ENCODE measurements around the gene TLR2. TPM values are rescaled to one million over a fixed set of nuclear protein-coding genes. Genes with fewer than 3 reads are reported as not detected.
A peak's percentile ranks its signal among the peaks of the same experiment; 100 is the strongest.

The TLR2 gene
- total RNA-seq, 1 donor from 2014 or later = 1.9 TPM

DNA sequence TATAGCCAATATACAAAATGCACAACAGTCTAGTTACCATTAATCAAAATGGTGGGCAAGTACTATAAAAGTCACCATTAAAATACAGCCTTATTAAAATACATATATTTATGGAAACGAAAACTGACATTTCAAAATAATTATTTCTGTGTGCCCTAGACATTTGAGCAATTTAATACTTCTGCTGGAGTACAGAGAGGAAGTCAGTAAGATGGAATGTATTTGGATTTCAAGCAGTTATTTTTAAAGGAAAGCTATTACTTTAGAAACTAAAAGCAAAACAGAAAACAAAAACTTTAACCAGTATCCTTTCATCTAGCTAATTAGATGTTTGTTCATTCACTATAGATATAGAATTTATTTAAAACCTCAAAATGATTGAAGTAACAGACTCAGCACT lies 37.8 kb upstream of the TLR2 start:
- TF ChIP-seq, protein P1, sequence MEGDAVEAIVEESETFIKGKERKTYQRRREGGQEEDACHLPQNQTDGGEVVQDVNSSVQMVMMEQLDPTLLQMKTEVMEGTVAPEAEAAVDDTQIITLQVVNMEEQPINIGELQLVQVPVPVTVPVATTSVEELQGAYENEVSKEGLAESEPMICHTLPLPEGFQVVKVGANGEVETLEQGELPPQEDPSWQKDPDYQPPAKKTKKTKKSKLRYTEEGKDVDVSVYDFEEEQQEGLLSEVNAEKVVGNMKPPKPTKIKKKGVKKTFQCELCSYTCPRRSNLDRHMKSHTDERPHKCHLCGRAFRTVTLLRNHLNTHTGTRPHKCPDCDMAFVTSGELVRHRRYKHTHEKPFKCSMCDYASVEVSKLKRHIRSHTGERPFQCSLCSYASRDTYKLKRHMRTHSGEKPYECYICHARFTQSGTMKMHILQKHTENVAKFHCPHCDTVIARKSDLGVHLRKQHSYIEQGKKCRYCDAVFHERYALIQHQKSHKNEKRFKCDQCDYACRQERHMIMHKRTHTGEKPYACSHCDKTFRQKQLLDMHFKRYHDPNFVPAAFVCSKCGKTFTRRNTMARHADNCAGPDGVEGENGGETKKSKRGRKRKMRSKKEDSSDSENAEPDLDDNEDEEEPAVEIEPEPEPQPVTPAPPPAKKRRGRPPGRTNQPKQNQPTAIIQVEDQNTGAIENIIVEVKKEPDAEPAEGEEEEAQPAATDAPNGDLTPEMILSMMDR (IDR thresholded peaks at IDR 0.05) = no peak
- Mint-ChIP-seq H3K27me3 (ENCODE audit: low read depth) (no peaks in the 10 kb centered on the region), H3K4me1 (ENCODE audit: low read depth) (peaks cover 32% of the 10 kb centered on the region), H3K27ac (ENCODE audit: unreplicated experiment) (peak overlapping the region; percentile 54), H3K9me3 (ENCODE audit: low read depth) (peaks cover 7% of the 10 kb centered on the region), H3K36me3 (ENCODE audit: low read depth) (peaks cover 2% of the 10 kb centered on the region), H3K4me3 (ENCODE audit: unreplicated experiment) (no peak overlapping the region)
- DNase-seq (ENCODE audit: low spot score) = no peak

DNA sequence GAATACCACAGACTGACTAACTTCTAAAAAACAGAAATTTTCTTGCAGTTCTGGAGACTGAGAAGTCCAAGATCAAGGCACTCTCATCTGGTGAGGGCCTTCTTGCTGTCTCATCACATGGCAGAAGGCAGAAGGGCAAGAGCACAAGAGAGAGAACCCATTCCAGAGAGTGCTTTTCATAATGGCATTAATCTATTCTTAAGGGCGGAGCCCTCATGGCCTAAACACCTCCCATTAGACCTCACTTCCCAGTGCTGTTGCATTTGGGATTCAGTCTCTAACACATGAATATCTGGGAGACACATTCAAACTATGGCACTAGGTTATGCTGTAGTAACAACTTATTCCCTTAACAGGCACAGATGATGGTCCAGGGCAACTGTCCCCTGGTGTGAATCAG lies 37.1 kb upstream of the TLR2 start:
- H3K4me1 Mint-ChIP-seq (ENCODE audit: low read depth) = peaks cover 39% of the 10 kb centered on the region
- peaks cover 7% of the 10 kb centered on the region for H3K9me3 Mint-ChIP-seq (ENCODE audit: low read depth)
- no peak overlapping the region for H3K4me3 Mint-ChIP-seq (ENCODE audit: unreplicated experiment)
- H3K27ac Mint-ChIP-seq (ENCODE audit: unreplicated experiment) = no peak overlapping the region
- DNase-seq (ENCODE audit: low spot score) = no peak
- H3K27me3 Mint-ChIP-seq (ENCODE audit: low read depth) = no peaks in the 10 kb centered on the region
- H3K36me3 Mint-ChIP-seq (ENCODE audit: low read depth) = peaks cover 2% of the 10 kb centered on the region
- TF ChIP-seq, protein P1 (IDR thresholded peaks at IDR 0.05) = no peak

DNA sequence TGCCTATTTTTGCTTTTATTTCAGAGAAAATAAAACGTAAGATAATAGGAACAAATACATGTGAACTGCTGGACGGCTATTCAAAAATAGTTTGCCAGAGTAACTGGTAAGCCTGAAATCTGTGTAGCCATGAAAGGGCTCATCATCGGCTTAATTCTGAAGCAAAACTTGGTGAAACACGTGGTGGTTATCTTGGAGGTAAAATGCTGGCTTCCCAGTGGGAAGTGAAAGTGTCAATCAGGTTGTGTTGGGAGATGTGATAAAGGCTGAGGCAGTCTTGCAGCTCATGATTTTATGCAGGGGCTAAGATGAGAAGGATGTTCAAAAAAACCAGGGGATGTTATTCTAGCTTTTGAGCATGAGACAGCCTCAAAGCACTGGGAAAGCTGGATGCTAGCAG lies 36.1 kb upstream of the TLR2 start:
- Mint-ChIP-seq H3K4me3 (ENCODE audit: unreplicated experiment) (no peak overlapping the region), H3K9me3 (ENCODE audit: low read depth) (peaks cover 7% of the 10 kb centered on the region), H3K27me3 (ENCODE audit: low read depth) (no peaks in the 10 kb centered on the region), H3K4me1 (ENCODE audit: low read depth) (peaks cover 49% of the 10 kb centered on the region), H3K27ac (ENCODE audit: unreplicated experiment) (peak overlapping the region; percentile 55), H3K36me3 (ENCODE audit: low read depth) (peaks cover 2% of the 10 kb centered on the region)
- DNase-seq (ENCODE audit: low spot score) = no peak
- TF ChIP-seq, protein P1 (IDR thresholded peaks at IDR 0.05) = no peak

DNA sequence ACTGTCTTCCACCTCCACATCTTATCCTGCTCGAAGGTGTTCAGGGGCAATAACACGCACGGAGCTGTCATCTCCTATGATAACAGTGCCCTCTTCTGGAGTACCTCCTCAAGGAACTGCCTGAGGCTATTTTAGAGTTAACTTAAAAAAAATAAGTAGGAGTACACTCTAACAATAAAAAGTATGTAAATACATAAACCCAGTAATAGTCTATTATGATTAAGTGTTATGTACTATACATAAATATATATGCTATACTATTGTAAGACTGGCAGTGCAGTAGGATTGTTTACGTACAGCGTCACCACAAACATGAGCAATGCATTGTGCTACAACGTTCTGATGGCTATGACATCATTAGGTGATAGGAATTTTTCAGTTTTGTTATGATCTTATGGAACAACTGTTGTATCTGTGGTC lies 34.5 kb upstream of the TLR2 start:
- no peaks in the 10 kb centered on the region for H3K27me3 Mint-ChIP-seq (ENCODE audit: low read depth)
- TF ChIP-seq, protein P1 (IDR thresholded peaks at IDR 0.05) = peak; percentile 63
- peaks cover 7% of the 10 kb centered on the region for H3K9me3 Mint-ChIP-seq (ENCODE audit: low read depth)
- no peak for DNase-seq (ENCODE audit: low spot score)
- H3K4me3 Mint-ChIP-seq (ENCODE audit: unreplicated experiment) = no peak overlapping the region
- peaks cover 2% of the 10 kb centered on the region for H3K36me3 Mint-ChIP-seq (ENCODE audit: low read depth)
- H3K4me1 Mint-ChIP-seq (ENCODE audit: low read depth) = peaks cover 53% of the 10 kb centered on the region
- H3K27ac Mint-ChIP-seq (ENCODE audit: unreplicated experiment) = no peak overlapping the region

DNA sequence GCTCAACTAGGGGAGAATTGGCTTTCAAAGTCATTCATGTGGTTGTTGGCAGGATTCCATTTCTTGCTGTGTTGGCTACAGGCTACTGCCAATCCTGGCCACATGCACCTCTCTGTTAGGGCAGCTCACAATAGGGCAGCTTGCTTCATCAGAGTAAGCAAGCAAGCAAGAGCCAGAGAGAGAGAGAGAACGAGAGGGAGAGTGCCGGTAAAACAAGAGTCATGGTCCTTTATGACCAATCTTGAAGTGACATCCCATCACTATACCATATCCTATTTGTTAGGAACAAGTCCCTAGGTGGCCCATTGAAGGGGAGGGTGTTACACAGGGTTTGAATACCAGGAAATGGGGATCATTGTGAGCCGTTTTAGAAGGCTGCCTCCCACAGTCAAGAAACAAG lies 33.0 kb upstream of the TLR2 start:
- H3K4me1 Mint-ChIP-seq (ENCODE audit: low read depth) = peaks cover 61% of the 10 kb centered on the region
- no peaks in the 10 kb centered on the region for H3K27me3 Mint-ChIP-seq (ENCODE audit: low read depth)
- TF ChIP-seq, protein P1 (IDR thresholded peaks at IDR 0.05) = no peak
- H3K27ac Mint-ChIP-seq (ENCODE audit: unreplicated experiment) = peak overlapping the region; percentile 6
- peaks cover 5% of the 10 kb centered on the region for H3K9me3 Mint-ChIP-seq (ENCODE audit: low read depth)
- H3K4me3 Mint-ChIP-seq (ENCODE audit: unreplicated experiment) = no peak overlapping the region
- no peaks in the 10 kb centered on the region for H3K36me3 Mint-ChIP-seq (ENCODE audit: low read depth)
- DNase-seq (ENCODE audit: low spot score) = no peak

Measured in chondrocyte (in vitro differentiated cells).